ENCODE data around the gene PLAC8.
A peak's percentile ranks its signal among the peaks of the same experiment; 100 is the strongest.
"Not testable (repeated sequence)": the region's sequence is repeated elsewhere in the genome, so short reads cannot be mapped to it uniquely, and the experiment has no call there.

The PLAC8 gene

DNA sequence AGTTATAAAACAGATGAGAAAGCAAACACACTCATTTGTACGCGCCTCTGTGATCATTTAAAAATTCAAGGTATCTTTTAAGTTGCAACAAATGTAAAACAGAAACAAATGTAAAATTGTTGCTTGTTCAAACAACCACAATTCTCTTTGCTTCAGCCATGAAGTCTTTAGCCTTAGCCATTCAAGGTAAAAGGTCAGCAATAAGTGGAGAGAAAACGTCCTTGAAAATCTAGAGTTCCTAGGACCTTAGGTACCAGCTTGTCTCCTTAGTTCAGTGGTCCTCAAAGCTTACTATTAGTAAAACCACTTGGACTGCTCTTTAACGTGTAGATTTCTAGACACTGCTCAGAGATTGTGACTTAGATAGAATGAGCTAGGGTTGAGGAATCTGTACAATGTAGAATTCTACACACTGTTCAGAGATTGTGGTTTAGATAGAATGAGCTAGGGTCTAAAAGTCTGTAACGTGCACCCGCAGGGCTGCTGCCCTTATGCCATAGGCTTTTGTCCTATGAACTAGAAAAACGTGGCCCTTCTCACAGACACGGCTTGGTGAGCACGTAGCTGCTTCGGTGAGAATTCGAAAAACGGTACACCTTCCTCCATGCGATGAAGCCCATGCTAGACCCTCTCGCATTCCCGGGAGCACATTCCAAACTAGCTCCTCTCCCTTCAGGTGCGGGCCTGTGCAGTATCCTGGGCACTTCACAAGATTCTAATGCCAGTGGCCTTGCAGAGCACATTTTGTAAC lies 1.7 kb downstream of the PLAC8 start:
- 89 to 90% methylated on average over 13 to 14 of the region's 16 CpGs for WGBS, 2 experiments (ENCODE audit: insufficient coverage in 2 of 2)
- H3K27ac ChIP-seq (ENCODE audit: low read depth, low read length, severe bottlenecking), result peak overlapping the region; percentile 37

DNA sequence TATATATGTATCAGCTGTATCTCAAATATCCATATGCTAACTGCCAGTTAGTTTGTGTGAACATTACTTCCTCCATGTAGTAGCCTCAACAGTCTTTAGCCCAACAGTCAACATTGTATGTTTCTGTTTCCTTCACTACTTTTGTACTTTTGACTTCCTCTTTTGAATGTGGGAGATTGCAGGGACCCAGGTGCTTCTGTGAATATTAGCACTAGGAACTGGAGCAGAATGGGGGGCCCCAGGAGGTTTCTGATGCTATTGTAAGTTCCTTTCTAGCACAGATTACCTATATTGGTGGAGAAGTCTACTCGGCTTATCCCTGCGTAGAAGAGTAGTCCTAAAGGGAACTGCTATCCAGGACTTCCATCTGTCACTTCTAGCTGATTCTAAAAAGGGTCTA lies 2.3 kb downstream of the PLAC8 start:
- Histone ChIP-seq H3K27ac (ENCODE audit: low read depth, low read length, severe bottlenecking) (no peak overlapping the region), H3K4me1 (ENCODE audit: control insufficient read depth, insufficient read depth, low read length, poor library complexity, severe bottlenecking) (peaks cover 16% of the 10 kb centered on the region), H3K36me3 (ENCODE audit: control insufficient read depth, insufficient read depth, low read length) (no peaks in the 10 kb centered on the region), H3K4me3 (ENCODE audit: extremely low read depth, insufficient read depth, low read length, poor library complexity, severe bottlenecking) (no peak overlapping the region), H3K9me3 (ENCODE audit: control insufficient read depth, low read length) (no peaks in the 10 kb centered on the region)
- WGBS, 2 experiments (ENCODE audit: insufficient coverage in 2 of 2), result 100% methylated on average over 1 of the region's 2 CpGs

More for the DNA sequence above, 1.7 kb downstream of the PLAC8 start:
- Histone ChIP-seq H3K4me1 (ENCODE audit: control insufficient read depth, insufficient read depth, low read length, poor library complexity, severe bottlenecking) (peaks cover 16% of the 10 kb centered on the region), H3K36me3 (ENCODE audit: control insufficient read depth, insufficient read depth, low read length) (no peaks in the 10 kb centered on the region), H3K9me3 (ENCODE audit: control insufficient read depth, low read length) (no peaks in the 10 kb centered on the region), H3K4me3 (ENCODE audit: extremely low read depth, insufficient read depth, low read length, poor library complexity, severe bottlenecking) (no peak overlapping the region)

GRCh38 chr4:83111751-83112141 lies 2.8 kb downstream of the PLAC8 start:
- not testable (repeated sequence) for H3K9me3 ChIP-seq (ENCODE audit: control insufficient read depth, low read length); H3K36me3 ChIP-seq (ENCODE audit: control insufficient read depth, insufficient read depth, low read length); H3K27ac ChIP-seq (ENCODE audit: low read depth, low read length, severe bottlenecking); H3K4me3 ChIP-seq (ENCODE audit: extremely low read depth, insufficient read depth, low read length, poor library complexity, severe bottlenecking)
- WGBS, 2 experiments (ENCODE audit: insufficient coverage in 2 of 2), result no CpG with 5 or more reads among the region's 7 CpGs
- H3K4me1 ChIP-seq (ENCODE audit: control insufficient read depth, insufficient read depth, low read length, poor library complexity, severe bottlenecking), result peaks cover 16% of the 10 kb centered on the region

DNA sequence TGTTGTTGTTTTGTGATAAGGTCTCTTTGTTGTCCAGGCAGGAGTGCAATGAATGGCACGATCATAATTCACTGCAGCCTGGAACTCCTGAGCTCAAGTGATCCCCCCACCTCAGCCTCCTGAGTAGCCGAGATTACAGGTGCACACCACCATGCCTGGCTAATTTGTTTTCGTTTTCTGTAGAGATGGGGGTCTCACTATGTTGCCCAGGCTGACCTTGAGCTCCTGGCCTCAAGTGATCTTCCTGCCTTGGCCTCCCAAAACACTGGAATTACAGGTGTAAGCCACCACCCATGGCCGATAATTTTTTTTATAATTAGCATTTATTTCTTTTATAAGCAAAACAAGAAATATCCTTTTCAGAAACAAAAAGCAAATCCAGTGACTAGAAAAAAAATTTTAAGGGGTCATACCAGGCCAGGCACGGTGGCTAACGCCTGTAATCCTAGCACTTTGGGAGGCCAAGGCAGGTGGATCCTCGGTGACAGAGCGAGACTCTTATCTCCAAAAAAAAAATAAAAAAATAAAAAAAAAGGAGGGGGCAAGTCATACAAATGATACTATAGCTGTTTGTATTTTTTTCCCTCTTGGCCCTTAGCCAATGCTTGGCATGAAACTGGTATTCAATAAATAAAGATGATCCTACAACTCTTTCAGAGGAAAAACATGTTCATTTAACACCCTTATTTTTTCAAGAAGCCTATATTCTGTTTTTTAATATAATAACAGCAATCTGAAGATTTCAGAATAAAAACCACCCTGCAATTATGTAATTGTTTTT lies 3.4 kb downstream of the PLAC8 start:
- H3K9me3 ChIP-seq (ENCODE audit: control insufficient read depth, low read length), result no peaks in the 10 kb centered on the region
- H3K4me1 ChIP-seq (ENCODE audit: control insufficient read depth, insufficient read depth, low read length, poor library complexity, severe bottlenecking), result peaks cover 15% of the 10 kb centered on the region
- H3K4me3 ChIP-seq (ENCODE audit: extremely low read depth, insufficient read depth, low read length, poor library complexity, severe bottlenecking), result no peak overlapping the region
- WGBS, 2 experiments (ENCODE audit: insufficient coverage in 2 of 2), result 80 to 100% methylated on average over 1 to 2 of the region's 8 CpGs
- no peaks in the 10 kb centered on the region for H3K36me3 ChIP-seq (ENCODE audit: control insufficient read depth, insufficient read depth, low read length)
- no peak overlapping the region for H3K27ac ChIP-seq (ENCODE audit: low read depth, low read length, severe bottlenecking)

DNA sequence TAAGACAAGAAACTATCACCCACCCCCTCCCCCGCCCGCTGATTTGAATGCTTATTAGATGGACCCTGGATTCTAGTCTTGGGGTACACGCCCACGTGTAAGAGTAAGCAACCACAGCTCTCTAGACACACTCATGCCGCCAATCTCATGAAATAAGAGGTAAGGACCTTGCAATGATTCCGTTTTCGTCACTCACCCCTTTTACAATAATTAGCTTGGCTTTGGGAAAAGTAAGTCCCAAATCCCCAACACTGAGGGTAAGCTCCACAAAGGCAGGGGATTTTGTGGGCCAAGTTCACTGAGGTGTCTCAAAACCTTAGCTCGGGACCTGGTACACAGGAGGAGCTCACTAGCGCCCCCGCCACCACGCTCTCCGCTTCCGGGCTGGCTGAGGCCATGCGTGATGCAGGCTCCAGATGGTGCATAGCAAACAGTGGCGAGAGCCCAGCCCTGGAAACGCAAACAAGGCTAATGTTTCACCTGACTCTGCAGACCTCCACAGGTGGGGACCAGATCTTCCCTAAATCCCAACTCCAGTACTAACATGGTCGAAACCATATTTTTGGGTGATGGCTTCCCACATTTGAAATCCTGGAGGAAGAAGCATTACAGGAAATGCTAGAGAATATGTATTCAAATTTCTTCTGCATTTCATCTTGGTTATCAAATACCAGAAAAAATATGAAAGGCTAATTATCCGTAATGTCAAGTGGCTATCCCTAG lies 4.1 kb downstream of the PLAC8 start:
- peaks cover 10% of the 10 kb centered on the region for H3K4me1 ChIP-seq (ENCODE audit: control insufficient read depth, insufficient read depth, low read length, poor library complexity, severe bottlenecking)
- H3K36me3 ChIP-seq (ENCODE audit: control insufficient read depth, insufficient read depth, low read length), result no peaks in the 10 kb centered on the region
- 11 to 15% methylated on average over 9 to 14 of the region's 18 CpGs for WGBS, 2 experiments (ENCODE audit: insufficient coverage in 2 of 2)
- no peaks in the 10 kb centered on the region for H3K9me3 ChIP-seq (ENCODE audit: control insufficient read depth, low read length)
- peak overlapping the region; percentile 55 for H3K4me3 ChIP-seq (ENCODE audit: extremely low read depth, insufficient read depth, low read length, poor library complexity, severe bottlenecking)
- peak overlapping the region; percentile 53 for H3K27ac ChIP-seq (ENCODE audit: low read depth, low read length, severe bottlenecking)

- Histone ChIP-seq H3K36me3 (ENCODE audit: control insufficient read depth, insufficient read depth, low read length) (no peaks in the 10 kb centered on the region), H3K9me3 (ENCODE audit: control insufficient read depth, low read length) (no peaks in the 10 kb centered on the region), H3K27ac (ENCODE audit: low read depth, low read length, severe bottlenecking) (peak overlapping the region; percentile 53), H3K4me3 (ENCODE audit: extremely low read depth, insufficient read depth, low read length, poor library complexity, severe bottlenecking) (peak overlapping the region; percentile 55), H3K4me1 (ENCODE audit: control insufficient read depth, insufficient read depth, low read length, poor library complexity, severe bottlenecking) (peaks cover 7% of the 10 kb centered on the region)
- 5 to 6% methylated on average over 31 to 52 of the region's 64 CpGs for WGBS, 2 experiments (ENCODE audit: insufficient coverage in 2 of 2)
Observed at GRCh38 chr4:83109480-83110222, 4.9 kb downstream of the PLAC8 start.

- H3K36me3 ChIP-seq (ENCODE audit: control insufficient read depth, insufficient read depth, low read length), result no peaks in the 10 kb centered on the region
- H3K27ac ChIP-seq (ENCODE audit: low read depth, low read length, severe bottlenecking), result no peak overlapping the region
- H3K4me3 ChIP-seq (ENCODE audit: extremely low read depth, insufficient read depth, low read length, poor library complexity, severe bottlenecking), result no peak overlapping the region
- H3K9me3 ChIP-seq (ENCODE audit: control insufficient read depth, low read length), result no peaks in the 10 kb centered on the region
- WGBS, 2 experiments (ENCODE audit: insufficient coverage in 2 of 2), result 82 to 84% methylated on average over 17 to 23 of the region's 26 CpGs
- H3K4me1 ChIP-seq (ENCODE audit: control insufficient read depth, insufficient read depth, low read length, poor library complexity, severe bottlenecking), result peaks cover 3% of the 10 kb centered on the region
Observed at GRCh38 chr4:83108101-83108861, 6.2 kb downstream of the PLAC8 start.

GRCh38 chr4:83107631-83108030 lies 6.9 kb downstream of the PLAC8 start:
- Histone ChIP-seq H3K36me3 (ENCODE audit: control insufficient read depth, insufficient read depth, low read length) (no peaks in the 10 kb centered on the region), H3K4me1 (ENCODE audit: control insufficient read depth, insufficient read depth, low read length, poor library complexity, severe bottlenecking) (peaks cover 3% of the 10 kb centered on the region), H3K27ac (ENCODE audit: low read depth, low read length, severe bottlenecking) (no peak overlapping the region), H3K4me3 (ENCODE audit: extremely low read depth, insufficient read depth, low read length, poor library complexity, severe bottlenecking) (no peak overlapping the region), H3K9me3 (ENCODE audit: control insufficient read depth, low read length) (no peaks in the 10 kb centered on the region)
- 78 to 87% methylated on average over 3 to 4 of the region's 9 CpGs for WGBS, 2 experiments (ENCODE audit: insufficient coverage in 2 of 2)

GRCh38 chr4:83104991-83105390 lies 9.5 kb downstream of the PLAC8 start:
- Histone ChIP-seq H3K9me3 (ENCODE audit: control insufficient read depth, low read length) (no peaks in the 10 kb centered on the region), H3K4me1 (ENCODE audit: control insufficient read depth, insufficient read depth, low read length, poor library complexity, severe bottlenecking) (no peaks in the 10 kb centered on the region), H3K27ac (ENCODE audit: low read depth, low read length, severe bottlenecking) (no peak overlapping the region), H3K4me3 (ENCODE audit: extremely low read depth, insufficient read depth, low read length, poor library complexity, severe bottlenecking) (no peak overlapping the region), H3K36me3 (ENCODE audit: control insufficient read depth, insufficient read depth, low read length) (no peaks in the 10 kb centered on the region)
- WGBS, 2 experiments (ENCODE audit: insufficient coverage in 2 of 2), result 90 to 91% methylated on average over 6 of the region's 7 CpGs

- WGBS, 2 experiments (ENCODE audit: insufficient coverage in 2 of 2), result no CpG with 5 or more reads among the region's 2 CpGs
- Histone ChIP-seq H3K4me1 (ENCODE audit: control insufficient read depth, insufficient read depth, low read length, poor library complexity, severe bottlenecking) (no peaks in the 10 kb centered on the region), H3K9me3 (ENCODE audit: control insufficient read depth, low read length) (no peaks in the 10 kb centered on the region), H3K4me3 (ENCODE audit: extremely low read depth, insufficient read depth, low read length, poor library complexity, severe bottlenecking) (no peak overlapping the region), H3K36me3 (ENCODE audit: control insufficient read depth, insufficient read depth, low read length) (no peaks in the 10 kb centered on the region), H3K27ac (ENCODE audit: low read depth, low read length, severe bottlenecking) (no peak overlapping the region)
Observed at GRCh38 chr4:83096397-83096796, 18.1 kb downstream of the PLAC8 start.

Data from mesodermal cell (in vitro differentiated cells).